ENCODE measurements around the gene NODAL.

Gene NODAL

DNA sequence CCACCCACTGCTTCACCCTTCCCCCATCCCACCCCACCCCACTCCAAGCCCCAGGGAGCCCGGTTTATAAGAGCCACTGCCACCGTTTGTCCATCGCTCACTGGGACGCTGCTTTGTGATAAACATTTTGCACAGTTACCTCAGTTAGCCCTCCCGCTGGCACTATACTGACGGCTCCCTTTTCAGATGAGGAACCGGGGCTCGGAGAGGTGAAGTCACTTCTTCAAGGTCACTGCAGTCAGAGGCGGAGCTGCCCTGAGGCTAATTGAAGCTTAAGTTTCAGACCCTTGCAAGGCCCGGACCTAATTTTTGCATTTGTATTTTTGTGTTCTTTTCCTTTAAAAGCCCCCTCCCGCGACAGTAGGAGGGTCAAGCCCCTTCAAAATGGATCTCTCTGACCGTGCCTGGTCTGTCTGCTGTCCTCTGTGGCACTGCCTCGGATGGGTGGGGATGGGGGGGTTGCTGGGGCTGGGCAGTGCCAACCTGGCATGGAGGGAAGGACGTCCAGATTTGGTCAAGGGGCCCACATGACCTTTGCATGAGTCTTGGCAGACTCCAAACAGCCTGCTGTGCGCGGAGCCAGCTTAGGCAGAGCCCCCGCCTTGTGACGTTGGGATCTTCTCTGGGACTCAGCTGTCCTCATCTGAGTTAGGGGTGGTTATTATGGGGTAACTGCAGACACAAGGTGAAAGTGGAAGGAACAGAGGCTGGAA is 17.7 kb upstream of the NODAL start:
- H3K4ac ChIP-seq (ENCODE audit: low read length): no peak overlapping the region
- H3K27ac ChIP-seq (replicated peaks; ENCODE audit: low read length): no peak overlapping the region
- no peak overlapping the region for H2BK12ac ChIP-seq (ENCODE audit: low read length)
- H3K23ac ChIP-seq (ENCODE audit: low read depth, low read length, poor library complexity): peak overlapping the region; percentile 32
- no peaks in the 10 kb centered on the region for H3K36me3 ChIP-seq (replicated peaks in 1 of 2; ENCODE audit: control insufficient read depth in 2 of 2, insufficient read depth in 2 of 2, low read length in 2 of 2)
- no peak overlapping the region for H3K14ac ChIP-seq (ENCODE audit: low read length)
- no peak overlapping the region for H3K4me3 ChIP-seq (ENCODE audit: low read length in 2 of 2)
- H2BK120ac ChIP-seq (ENCODE audit: low read depth, low read length): no peak overlapping the region
- H3K9ac ChIP-seq (ENCODE audit: low read depth, low read length, poor library complexity): no peak overlapping the region
- peak overlapping the region; percentile 87 for H3K4me2 ChIP-seq (ENCODE audit: insufficient read depth, low read length, poor library complexity, severe bottlenecking)
- peaks cover 0 to 4% of the 10 kb centered on the region in 2 donors for H3K9me3 ChIP-seq (replicated peaks in 1 of 2; ENCODE audit: control insufficient read depth in 2 of 2, insufficient read depth in 1 of 2, low read depth in 1 of 2, low read length in 2 of 2)
- H2AK5ac ChIP-seq (ENCODE audit: low read depth, low read length): no peak overlapping the region
- peak overlapping the region; percentile 19 for H2BK15ac ChIP-seq (ENCODE audit: low read length)
- no CpG with 5 or more reads among the region's 19 CpGs for WGBS, 2 donors (ENCODE audit: extremely low coverage in 2 of 2, insufficient read length in 2 of 2, insufficient replicate concordance in 1 of 2)
- H3K4me1 ChIP-seq (ENCODE audit: control insufficient read depth in 2 of 2, insufficient read depth in 1 of 2, low read depth in 1 of 2, low read length in 2 of 2): peaks cover 7 to 17% of the 10 kb centered on the region in 2 donors
- H3K18ac ChIP-seq (ENCODE audit: low read length): peak overlapping the region; percentile 29
- no peaks in the 10 kb centered on the region for H3K79me1 ChIP-seq (ENCODE audit: low read depth, low read length)
- H4K91ac ChIP-seq (ENCODE audit: low read depth, low read length, poor library complexity): no peak overlapping the region
- peak overlapping the region; percentile 95 for H2AFZ ChIP-seq (ENCODE audit: low read length)
- H3K27me3 ChIP-seq (ENCODE audit: control insufficient read depth in 3 of 3, insufficient read depth in 3 of 3, low read depth in 1 of 3, low read length in 3 of 3): peaks cover 12 to 61% (median 54%) of the 10 kb centered on the region in 3 experiments
- no peak overlapping the region for H4K8ac ChIP-seq (ENCODE audit: low read depth, low read length)
- DNase-seq (ENCODE audit: low spot score): no peak
- H2BK5ac ChIP-seq (ENCODE audit: low read length): no peak overlapping the region

DNA sequence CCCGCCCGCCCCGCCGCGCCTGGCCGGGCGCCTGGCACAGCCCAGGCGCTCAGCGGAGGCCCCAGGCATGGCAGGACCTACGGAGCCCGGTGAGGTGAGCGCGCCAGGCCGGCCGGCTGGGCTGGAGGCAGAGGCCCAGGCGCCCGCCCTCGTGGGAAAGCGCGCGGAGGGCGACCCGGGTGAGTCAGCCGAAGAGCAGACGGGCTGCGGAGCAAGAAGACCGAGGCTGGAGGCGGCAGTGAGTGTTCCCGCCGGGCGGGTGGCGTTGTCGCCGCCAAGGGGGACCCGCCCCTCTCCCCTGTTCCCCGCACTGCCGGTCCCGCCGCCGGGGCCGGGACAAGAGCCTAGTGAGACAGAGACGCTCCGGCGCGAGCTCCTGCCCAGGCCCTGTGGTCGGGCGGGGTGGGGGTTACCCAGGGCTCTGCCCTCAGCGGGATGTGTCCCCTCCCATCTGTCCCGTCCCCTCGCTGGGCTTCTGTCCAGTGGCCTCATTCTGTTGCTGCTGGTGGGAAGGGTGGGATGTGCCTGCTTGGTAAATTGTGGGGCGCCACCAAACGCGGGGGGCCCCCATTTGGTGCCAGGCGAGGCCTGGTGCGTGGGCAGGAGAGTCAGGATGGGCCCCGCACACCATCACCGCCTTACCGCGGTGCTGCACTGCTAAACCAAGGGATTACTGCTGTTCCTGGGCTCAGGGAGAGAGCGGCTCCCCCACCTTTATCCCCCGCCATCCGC is 17.0 kb upstream of the NODAL start:
- Histone ChIP-seq H3K4ac (ENCODE audit: low read length) (no peak overlapping the region), H3K36me3 (replicated peaks in 1 of 2; ENCODE audit: control insufficient read depth in 2 of 2, insufficient read depth in 2 of 2, low read length in 2 of 2) (no peaks in the 10 kb centered on the region), H2BK5ac (ENCODE audit: low read length) (no peak overlapping the region), H3K79me1 (ENCODE audit: low read depth, low read length) (no peaks in the 10 kb centered on the region), H2AK5ac (ENCODE audit: low read depth, low read length) (no peak overlapping the region), H2BK12ac (ENCODE audit: low read length) (peak overlapping the region; percentile 26), H2AFZ (ENCODE audit: low read length) (peak overlapping the region; percentile 95), H3K4me2 (ENCODE audit: insufficient read depth, low read length, poor library complexity, severe bottlenecking) (peak overlapping the region; percentile 87), H3K9ac (ENCODE audit: low read depth, low read length, poor library complexity) (peak overlapping the region; percentile 66), H3K4me3 (ENCODE audit: low read length in 2 of 2) (peak overlapping the region; percentile 33 to 61), H2BK120ac (ENCODE audit: low read depth, low read length) (no peak overlapping the region), H3K27me3 (ENCODE audit: control insufficient read depth in 3 of 3, insufficient read depth in 3 of 3, low read depth in 1 of 3, low read length in 3 of 3) (peaks cover 12 to 63% (median 54%) of the 10 kb centered on the region in 3 experiments), H3K9me3 (replicated peaks in 1 of 2; ENCODE audit: control insufficient read depth in 2 of 2, insufficient read depth in 1 of 2, low read depth in 1 of 2, low read length in 2 of 2) (peaks cover 0 to 4% of the 10 kb centered on the region in 2 donors), H2BK15ac (ENCODE audit: low read length) (no peak overlapping the region), H3K4me1 (ENCODE audit: control insufficient read depth in 2 of 2, insufficient read depth in 1 of 2, low read depth in 1 of 2, low read length in 2 of 2) (peaks cover 7 to 17% of the 10 kb centered on the region in 2 donors), H3K23ac (ENCODE audit: low read depth, low read length, poor library complexity) (peak overlapping the region; percentile 61), H3K18ac (ENCODE audit: low read length) (peak overlapping the region; percentile 88), H4K8ac (ENCODE audit: low read depth, low read length) (no peak overlapping the region), H3K27ac (replicated peaks; ENCODE audit: low read length) (no peak overlapping the region), H4K91ac (ENCODE audit: low read depth, low read length, poor library complexity) (no peak overlapping the region), H3K14ac (ENCODE audit: low read length) (no peak overlapping the region)
- no CpG with 5 or more reads among the region's 62 CpGs for WGBS, 2 donors (ENCODE audit: extremely low coverage in 2 of 2, insufficient read length in 2 of 2, insufficient replicate concordance in 1 of 2)
- peak; percentile 41 for DNase-seq (ENCODE audit: low spot score)

DNA sequence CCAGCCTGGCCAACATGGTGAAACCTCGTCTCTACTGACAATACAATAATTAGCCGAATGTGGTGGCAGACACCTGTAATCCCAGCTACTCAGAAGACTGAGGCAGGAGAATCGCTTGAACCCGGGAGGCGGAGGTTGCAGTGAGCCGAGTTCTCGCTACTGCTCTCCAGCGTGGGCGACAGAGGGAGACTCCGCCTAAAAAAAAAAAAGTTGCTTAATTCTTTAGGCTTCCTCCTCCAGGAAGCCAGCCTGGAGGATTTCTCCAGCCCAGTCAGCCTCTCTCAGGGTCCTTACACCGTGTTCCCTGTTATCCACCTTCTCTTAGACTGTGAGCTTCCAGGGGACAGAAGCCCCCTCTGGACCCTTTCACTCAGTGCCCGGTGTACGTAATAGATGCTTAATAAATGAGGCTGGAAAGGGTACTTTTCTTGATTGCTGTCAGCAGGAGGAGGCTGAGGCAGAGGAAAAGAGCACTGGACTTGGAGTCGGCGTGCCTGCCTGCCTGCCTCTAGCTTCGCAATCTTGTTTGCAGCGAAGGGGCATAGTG is 16.4 kb upstream of the NODAL start:
- H3K27me3 ChIP-seq (ENCODE audit: control insufficient read depth in 3 of 3, insufficient read depth in 3 of 3, low read depth in 1 of 3, low read length in 3 of 3): peaks cover 12 to 63% (median 54%) of the 10 kb centered on the region in 3 experiments
- H3K4me3 ChIP-seq (ENCODE audit: low read length in 2 of 2): peak overlapping the region; percentile 33 to 61
- peak overlapping the region; percentile 95 for H2AFZ ChIP-seq (ENCODE audit: low read length)

DNA sequence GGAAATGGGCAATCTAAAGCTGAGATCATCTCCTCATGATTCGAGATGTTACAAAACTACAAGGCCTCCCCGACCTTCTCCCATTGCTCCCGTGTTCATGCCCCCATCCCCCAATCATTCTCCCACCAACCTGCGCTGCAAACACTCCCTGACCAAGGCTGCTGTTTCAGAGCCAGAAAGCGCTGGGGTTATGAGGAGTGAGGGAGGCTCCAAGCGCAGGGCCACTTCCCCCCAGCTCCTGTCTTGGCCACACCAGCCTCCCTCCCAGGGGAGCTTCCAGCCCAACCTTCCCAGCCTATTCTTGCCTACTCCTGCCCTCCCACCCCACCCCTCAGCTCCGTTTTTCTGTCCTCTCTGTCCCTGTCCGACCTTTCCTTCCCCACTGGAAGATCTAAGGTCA is 14.7 kb upstream of the NODAL start:
- Histone ChIP-seq H3K4me2 (ENCODE audit: insufficient read depth, low read length, poor library complexity, severe bottlenecking) (no peak overlapping the region), H3K14ac (ENCODE audit: low read length) (no peak overlapping the region), H2AFZ (ENCODE audit: low read length) (no peak overlapping the region), H3K79me1 (ENCODE audit: low read depth, low read length) (no peaks in the 10 kb centered on the region), H2BK5ac (ENCODE audit: low read length) (no peak overlapping the region), H3K9me3 (replicated peaks in 1 of 2; ENCODE audit: control insufficient read depth in 2 of 2, insufficient read depth in 1 of 2, low read depth in 1 of 2, low read length in 2 of 2) (peaks cover 0 to 4% of the 10 kb centered on the region in 2 donors), H3K4me1 (ENCODE audit: control insufficient read depth in 2 of 2, insufficient read depth in 1 of 2, low read depth in 1 of 2, low read length in 2 of 2) (peaks cover 7 to 17% of the 10 kb centered on the region in 2 donors), H2BK120ac (ENCODE audit: low read depth, low read length) (no peak overlapping the region), H3K4ac (ENCODE audit: low read length) (no peak overlapping the region), H3K9ac (ENCODE audit: low read depth, low read length, poor library complexity) (peak overlapping the region; percentile 17), H4K91ac (ENCODE audit: low read depth, low read length, poor library complexity) (no peak overlapping the region), H3K27me3 (ENCODE audit: control insufficient read depth in 3 of 3, insufficient read depth in 3 of 3, low read depth in 1 of 3, low read length in 3 of 3) (peaks cover 12 to 63% (median 54%) of the 10 kb centered on the region in 3 experiments), H2BK15ac (ENCODE audit: low read length) (no peak overlapping the region), H3K4me3 (ENCODE audit: low read length in 2 of 2) (no peak overlapping the region), H3K36me3 (replicated peaks in 1 of 2; ENCODE audit: control insufficient read depth in 2 of 2, insufficient read depth in 2 of 2, low read length in 2 of 2) (no peaks in the 10 kb centered on the region), H2BK12ac (ENCODE audit: low read length) (no peak overlapping the region), H3K18ac (ENCODE audit: low read length) (no peak overlapping the region), H3K23ac (ENCODE audit: low read depth, low read length, poor library complexity) (no peak overlapping the region), H3K27ac (replicated peaks; ENCODE audit: low read length) (no peak overlapping the region), H4K8ac (ENCODE audit: low read depth, low read length) (no peak overlapping the region), H2AK5ac (ENCODE audit: low read depth, low read length) (no peak overlapping the region)
- no CpG with 5 or more reads among the region's 8 CpGs for WGBS, 2 donors (ENCODE audit: extremely low coverage in 2 of 2, insufficient read length in 2 of 2, insufficient replicate concordance in 1 of 2)
- DNase-seq (ENCODE audit: low spot score): no peak

More for the DNA sequence above, 16.4 kb upstream of the NODAL start:
- Histone ChIP-seq H3K4ac (ENCODE audit: low read length) (no peak overlapping the region), H3K4me2 (ENCODE audit: insufficient read depth, low read length, poor library complexity, severe bottlenecking) (no peak overlapping the region), H3K27ac (replicated peaks; ENCODE audit: low read length) (no peak overlapping the region), H2BK120ac (ENCODE audit: low read depth, low read length) (no peak overlapping the region), H3K18ac (ENCODE audit: low read length) (peak overlapping the region; percentile 88), H3K79me1 (ENCODE audit: low read depth, low read length) (no peaks in the 10 kb centered on the region), H2AK5ac (ENCODE audit: low read depth, low read length) (no peak overlapping the region), H2BK12ac (ENCODE audit: low read length) (no peak overlapping the region), H2BK15ac (ENCODE audit: low read length) (no peak overlapping the region), H4K91ac (ENCODE audit: low read depth, low read length, poor library complexity) (no peak overlapping the region), H3K23ac (ENCODE audit: low read depth, low read length, poor library complexity) (peak overlapping the region; percentile 61), H3K4me1 (ENCODE audit: control insufficient read depth in 2 of 2, insufficient read depth in 1 of 2, low read depth in 1 of 2, low read length in 2 of 2) (peaks cover 7 to 17% of the 10 kb centered on the region in 2 donors), H3K36me3 (replicated peaks in 1 of 2; ENCODE audit: control insufficient read depth in 2 of 2, insufficient read depth in 2 of 2, low read length in 2 of 2) (no peaks in the 10 kb centered on the region), H3K9me3 (replicated peaks in 1 of 2; ENCODE audit: control insufficient read depth in 2 of 2, insufficient read depth in 1 of 2, low read depth in 1 of 2, low read length in 2 of 2) (peaks cover 0 to 4% of the 10 kb centered on the region in 2 donors), H3K9ac (ENCODE audit: low read depth, low read length, poor library complexity) (no peak overlapping the region), H4K8ac (ENCODE audit: low read depth, low read length) (no peak overlapping the region), H3K14ac (ENCODE audit: low read length) (no peak overlapping the region), H2BK5ac (ENCODE audit: low read length) (no peak overlapping the region)
- DNase-seq (ENCODE audit: low spot score): no peak
- no CpG with 5 or more reads among the region's 17 CpGs for WGBS, 2 donors (ENCODE audit: extremely low coverage in 2 of 2, insufficient read length in 2 of 2, insufficient replicate concordance in 1 of 2)

Data from neuronal stem cell (in vitro differentiated cells).